Adipose tissue (tissue), 3 donors: ENCODE results near the gene LCAT. TPM values are rescaled to one million over a fixed set of nuclear protein-coding genes. Genes with fewer than 3 reads are reported as not detected.
"Not testable (repeated sequence)": the region's sequence is repeated elsewhere in the genome, so short reads cannot be mapped to it uniquely, and the experiment has no call there.

Experiments
- H3K27ac ChIP-seq: one replicate; pipeline ENCODE4 v1.5.1; 2013; ENCODE audit warnings: low read depth, low read length
- WGBS, 3 donors: extraction: QIAGEN DNeasy Blood & Tissue Kit; methylation state at CpG; one replicate each; pipeline ENCODE4 v1.1.7; 2013; 5-methylcytosine and 5-hydroxymethylcytosine counted together
- polyA plus RNA-seq, 3 donors: library from polyadenylated mRNA; stranded (reverse); fragments of 200-250 nt; gene quantifications; one replicate each; pipeline ENCODE4 v1.2.3, GENCODE V29; 2013
- donor health status: healthy with polysubstance abuse.
- donor health status: Bipolar disorder and iron deficiency.
- donor health status: healthy.

LCAT gene
- polyA plus RNA-seq, 3 donors: 7.5 to 34.0 (median 18.5) TPM

DNA sequence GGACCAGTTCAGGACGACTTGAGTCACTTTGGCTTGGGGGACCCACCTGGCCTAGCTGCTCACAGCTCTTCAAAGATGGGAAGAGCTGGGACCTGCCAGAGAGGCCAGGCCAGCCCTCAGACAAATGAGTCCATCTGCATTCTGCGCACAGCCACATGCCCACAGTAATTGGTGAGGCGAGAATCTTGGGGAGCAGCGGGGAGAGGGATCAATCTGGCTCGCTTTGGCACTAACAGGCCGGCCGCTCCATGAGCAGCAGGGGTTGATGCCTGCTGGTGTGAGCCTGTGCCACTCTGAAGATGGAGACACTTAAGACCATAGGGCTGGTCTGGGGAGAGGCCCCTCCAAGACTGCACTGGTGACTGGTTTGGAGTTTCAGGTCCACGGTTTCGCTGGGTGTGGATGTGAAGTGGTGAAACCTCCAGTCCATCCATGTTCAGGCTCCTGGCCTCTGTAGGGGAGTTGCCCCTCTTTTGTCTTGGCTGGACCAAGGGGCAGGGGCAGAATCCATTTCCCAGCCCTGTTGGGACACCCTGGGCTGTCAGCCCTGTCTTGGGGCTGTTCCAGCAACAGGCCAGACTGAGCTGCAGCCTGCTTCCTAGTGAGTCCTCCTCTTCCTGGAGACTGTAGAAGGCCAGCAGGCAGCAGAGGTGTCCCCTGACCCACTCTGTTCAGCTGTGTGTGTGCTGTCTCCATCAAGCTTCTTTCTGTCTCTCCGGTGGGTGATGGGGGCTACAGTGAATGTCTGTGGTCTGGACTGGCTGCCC lies 19.6 kb downstream of the LCAT start:
- 87 to 93% (median 89%) methylated on average over 10 of the region's 10 CpGs for WGBS, 3 donors
- H3K27ac ChIP-seq: no peak overlapping the region

DNA sequence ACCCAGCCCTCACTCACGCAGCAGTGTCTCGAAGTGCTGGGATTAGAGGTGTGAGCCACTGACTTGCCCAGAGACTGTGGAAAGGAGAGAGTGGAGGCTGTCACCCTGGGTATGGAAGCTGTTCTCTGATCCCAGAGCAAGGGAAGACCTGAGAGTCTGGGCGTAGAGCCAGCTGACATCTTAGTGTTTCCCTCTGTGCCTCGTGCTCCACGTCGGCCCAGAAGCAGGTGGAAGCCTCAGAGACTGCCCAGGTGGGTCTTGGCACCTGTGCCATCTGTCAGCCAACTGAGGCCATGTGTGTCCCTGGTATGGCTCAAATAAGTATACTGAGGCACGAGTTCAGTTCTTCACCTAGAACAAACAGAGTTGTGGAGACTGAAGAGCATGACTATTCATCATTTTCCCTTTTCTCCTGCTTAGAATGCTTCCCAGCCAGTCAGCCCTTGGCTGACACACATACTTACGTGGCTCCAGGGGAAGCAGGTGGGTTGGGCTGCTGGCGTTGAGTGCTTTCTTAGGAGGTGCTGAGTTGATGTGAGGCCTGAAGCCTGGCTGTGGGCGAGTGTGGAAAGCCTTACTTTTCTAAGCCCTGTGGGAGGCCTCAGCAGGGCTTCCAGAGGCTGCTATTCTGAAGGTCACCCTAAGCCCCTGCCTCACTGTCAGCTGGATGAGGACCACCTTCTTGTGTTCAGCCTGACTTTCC lies 20.4 kb downstream of the LCAT start:
- WGBS, 3 donors: 54 to 79% (median 74%) methylated on average over 10 of the region's 10 CpGs
- H3K27ac ChIP-seq: no peak overlapping the region

DNA sequence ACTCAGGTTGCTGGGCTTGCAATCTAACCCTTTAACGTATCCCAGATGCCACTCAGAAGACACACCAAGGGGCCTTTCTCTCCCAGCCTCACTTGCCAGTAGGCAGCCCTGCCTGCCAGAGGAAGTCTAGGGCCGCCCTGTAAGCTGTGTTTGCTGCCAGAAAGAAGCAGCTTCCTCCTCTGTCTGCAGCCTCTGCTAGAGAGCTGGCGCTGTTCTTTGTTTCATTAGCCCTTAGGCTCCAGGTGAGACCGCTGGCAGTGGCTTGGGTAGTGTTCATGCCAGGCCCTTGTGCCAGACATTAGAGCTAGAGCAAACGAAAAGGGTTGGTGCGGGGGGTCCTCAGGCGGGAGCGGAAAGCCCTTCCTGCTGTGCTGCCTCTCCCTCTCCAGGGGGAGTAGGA lies 21.2 kb downstream of the LCAT start:
- 66 to 82% (median 79%) methylated on average over 8 of the region's 8 CpGs for WGBS, 3 donors
- H3K27ac ChIP-seq: no peak overlapping the region

DNA sequence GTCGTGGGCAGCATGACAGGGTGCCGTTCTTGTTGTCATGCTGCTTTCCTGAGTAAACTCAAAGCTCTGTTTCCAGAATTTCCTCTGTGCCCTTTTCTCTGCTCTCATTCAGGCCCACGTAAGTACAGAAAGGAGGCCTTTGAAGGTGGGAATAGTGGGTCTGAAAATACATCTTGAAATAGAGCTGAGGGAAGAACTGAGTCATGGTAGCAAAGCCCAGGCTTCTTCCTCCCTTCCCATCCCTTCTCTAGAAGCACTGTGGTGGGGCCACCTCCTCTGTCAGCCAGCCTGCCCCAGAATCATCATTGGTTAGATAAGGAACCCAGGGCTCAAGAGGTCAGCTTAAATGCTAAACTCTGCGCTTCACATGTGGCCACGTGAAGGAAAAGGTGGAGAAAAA lies 21.7 kb downstream of the LCAT start:
- WGBS, 3 donors: 65 to 81% (median 71%) methylated on average over 5 of the region's 5 CpGs
- H3K27ac ChIP-seq: no peak overlapping the region

DNA sequence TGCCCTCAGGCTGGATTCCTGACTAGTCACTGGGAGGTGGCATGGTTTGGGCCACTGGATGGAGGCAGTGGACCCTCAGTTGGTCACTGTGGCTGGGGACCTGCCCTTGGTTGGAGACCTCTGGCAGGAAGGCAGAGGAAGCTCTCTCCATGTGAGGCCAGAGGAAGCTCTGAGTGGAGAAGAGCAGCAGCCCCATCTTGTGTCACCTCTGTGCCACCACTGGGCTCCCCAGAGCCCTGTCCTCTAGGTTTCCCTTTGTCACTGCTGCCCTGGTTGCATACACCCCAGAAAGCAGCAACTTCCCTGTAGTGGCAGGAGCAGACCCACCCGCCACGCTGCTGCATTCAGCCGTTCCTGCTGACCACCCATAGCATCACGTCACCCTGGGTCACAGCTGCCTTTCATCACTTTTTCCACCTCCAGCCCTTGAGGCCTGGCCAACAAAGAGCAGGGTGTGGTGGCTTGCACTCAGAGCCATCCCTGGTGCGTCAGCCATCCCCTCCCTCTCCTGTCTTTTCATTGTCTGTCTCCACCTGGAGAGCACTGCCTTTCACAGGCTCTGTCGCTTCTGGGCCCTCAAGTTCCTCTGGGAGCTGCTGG lies 24.2 kb downstream of the LCAT start:
- no peak overlapping the region for H3K27ac ChIP-seq

DNA sequence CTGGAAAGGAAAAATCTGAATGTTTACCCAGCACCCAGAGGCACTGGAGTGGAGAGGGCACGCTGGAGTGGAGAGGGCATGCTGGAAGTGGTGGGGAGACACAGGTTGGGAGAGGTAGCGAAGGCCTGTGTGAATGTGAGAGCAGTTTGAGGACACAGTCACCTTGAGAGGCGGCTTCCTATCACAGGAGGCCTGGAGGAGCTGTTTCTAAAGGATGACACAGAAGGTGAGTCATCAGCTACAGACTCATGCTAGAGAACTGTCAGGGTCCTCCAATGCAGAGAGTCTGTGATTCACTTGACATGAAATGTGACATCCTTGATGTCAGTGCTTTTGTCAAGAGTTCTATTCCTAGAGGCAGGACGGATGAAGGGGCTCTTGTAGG lies 26.1 kb downstream of the LCAT start:
- H3K27ac ChIP-seq: no peak overlapping the region
- 81 to 91% (median 86%) methylated on average over 4 of the region's 4 CpGs for WGBS, 3 donors

More for the DNA sequence above, 24.2 kb downstream of the LCAT start:
- WGBS, 3 donors: 70 to 87% (median 73%) methylated on average over 6 of the region's 6 CpGs

DNA sequence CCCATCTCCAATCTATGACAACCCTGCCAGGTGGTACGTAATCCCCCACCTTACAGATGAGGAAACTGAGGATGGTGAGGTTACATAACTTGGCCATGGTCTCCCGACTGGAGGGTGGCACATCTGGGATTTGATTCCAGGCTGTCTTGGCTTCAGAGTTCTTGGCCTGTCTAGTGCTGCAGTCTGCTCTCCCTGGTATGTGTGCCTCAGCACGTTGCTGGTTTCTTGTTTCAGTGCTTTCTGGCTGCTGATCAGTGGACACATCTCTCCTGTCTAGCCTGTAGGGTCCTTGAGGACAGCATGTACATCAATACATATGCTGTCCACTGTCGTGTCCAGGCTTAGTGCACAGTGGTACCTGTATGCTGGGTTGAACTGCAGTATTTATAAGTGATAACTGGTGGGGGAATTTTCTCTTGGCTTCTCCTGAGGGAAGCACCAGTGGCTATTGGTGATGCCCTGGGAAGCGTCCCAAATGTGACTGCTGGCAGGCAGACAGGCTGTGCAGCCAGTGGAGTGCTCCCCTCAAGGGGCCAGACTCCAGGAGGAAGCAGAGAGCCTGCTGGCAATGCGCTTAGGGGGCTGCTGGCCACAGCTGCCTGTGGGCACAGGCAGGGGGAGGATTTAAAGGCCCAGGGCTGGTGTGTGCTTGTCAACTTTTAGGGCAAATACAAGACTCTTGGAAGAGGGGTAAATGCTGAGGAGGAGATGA lies 26.6 kb downstream of the LCAT start:
- no peak overlapping the region for H3K27ac ChIP-seq
- WGBS, 3 donors: 49 to 65% (median 55%) methylated on average over 6 of the region's 6 CpGs

DNA sequence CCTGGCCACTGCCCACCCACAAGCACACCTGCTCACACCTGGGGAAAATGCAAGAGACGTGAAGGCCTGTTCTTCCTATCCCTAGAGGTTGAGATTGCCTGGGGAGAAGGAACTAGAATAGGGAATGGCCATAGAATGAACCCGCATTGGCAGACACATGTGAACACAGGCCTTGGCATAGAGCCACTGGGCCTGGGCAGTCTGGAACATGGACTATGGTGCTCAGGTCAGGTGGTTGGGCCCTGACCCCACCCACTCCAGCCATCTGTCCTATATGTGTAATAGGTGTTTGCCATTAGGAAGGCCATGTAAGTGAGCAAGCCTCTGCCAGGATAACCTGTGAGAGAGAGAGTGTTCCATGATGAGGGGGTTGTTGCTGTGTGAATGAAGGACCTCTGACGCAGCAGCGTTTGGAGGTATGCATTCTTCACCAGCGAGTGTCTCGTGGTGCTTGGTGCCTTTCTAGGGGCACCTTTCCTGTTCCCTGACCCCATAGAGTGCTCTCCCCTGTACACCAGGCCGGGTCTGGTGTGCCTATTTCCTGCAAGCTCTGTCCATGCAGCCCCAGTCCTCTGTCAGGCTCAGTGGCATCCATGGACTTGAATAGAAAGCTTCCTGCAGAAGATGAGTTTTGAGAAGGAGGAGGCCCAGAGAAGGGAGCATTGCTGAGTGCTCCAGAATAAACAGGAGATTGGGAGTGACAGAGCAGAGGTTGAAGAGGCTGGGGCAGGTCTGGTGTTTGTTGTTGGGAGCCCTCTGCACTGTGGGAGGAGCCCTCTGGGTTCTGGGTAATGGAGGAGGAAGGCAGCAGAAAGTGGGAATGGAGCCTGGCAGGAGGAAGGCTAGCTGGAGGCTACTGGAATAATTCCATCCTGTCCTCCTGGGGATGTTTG lies 27.8 kb downstream of the LCAT start:
- H3K27ac ChIP-seq: no peak overlapping the region
- WGBS, 3 donors: 71 to 84% (median 82%) methylated on average over 7 of the region's 7 CpGs

DNA sequence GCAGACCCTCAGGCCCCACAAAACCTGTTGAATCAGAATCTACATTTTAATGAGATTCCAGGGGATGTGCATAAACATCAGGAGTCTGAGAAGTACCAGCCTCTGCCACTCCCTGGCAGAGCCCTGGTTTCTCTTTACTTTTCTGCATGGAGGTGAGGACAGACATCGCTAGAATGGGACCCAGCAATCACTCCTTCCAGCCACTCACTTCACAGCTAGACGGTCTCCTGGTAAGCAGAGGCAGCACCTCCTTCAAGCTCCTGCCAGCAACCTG lies 28.5 kb downstream of the LCAT start:
- 77 to 90% (median 81%) methylated on average over 2 of the region's 2 CpGs for WGBS, 3 donors

DNA sequence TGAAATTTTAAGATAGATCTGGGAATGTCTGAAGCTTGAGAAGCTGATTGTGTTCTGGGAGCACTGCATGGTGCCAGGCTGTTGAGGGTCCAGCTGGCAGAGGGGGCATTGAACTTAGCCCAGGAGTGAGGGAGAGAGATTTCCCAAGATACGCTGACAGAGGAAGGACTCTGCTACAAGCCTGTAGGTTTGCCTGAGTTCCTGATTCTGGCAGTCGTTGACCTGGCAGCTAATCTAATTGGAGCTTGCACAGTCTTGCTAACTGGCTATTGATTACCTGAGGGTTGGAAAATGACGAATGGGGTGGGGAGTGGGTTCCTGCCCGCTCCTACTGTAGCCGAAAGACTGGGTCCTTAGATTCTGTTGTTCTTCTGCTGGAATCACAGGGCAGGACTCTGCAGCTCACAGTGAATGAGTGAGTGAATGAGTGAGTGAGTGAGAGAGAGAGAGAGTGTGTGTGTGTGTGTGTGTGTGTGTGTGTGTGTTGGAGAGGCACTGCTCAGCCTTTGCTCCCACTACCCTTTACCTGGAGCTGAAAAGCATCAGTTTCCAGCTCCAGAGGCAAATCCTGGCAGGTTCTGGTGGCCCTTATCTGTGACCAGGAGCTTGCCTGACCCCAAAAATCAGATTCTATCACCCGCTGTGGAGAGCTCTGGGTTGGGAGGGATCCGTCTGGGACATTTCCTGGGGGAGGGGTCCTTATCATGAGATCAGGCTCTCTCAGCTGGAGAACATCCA lies 29.0 kb downstream of the LCAT start:
- WGBS, 3 donors: 72 to 77% (median 76%) methylated on average over 7 of the region's 7 CpGs
- no peak overlapping the region for H3K27ac ChIP-seq

More for the DNA sequence above, 28.5 kb downstream of the LCAT start:
- H3K27ac ChIP-seq: not testable (repeated sequence)

DNA sequence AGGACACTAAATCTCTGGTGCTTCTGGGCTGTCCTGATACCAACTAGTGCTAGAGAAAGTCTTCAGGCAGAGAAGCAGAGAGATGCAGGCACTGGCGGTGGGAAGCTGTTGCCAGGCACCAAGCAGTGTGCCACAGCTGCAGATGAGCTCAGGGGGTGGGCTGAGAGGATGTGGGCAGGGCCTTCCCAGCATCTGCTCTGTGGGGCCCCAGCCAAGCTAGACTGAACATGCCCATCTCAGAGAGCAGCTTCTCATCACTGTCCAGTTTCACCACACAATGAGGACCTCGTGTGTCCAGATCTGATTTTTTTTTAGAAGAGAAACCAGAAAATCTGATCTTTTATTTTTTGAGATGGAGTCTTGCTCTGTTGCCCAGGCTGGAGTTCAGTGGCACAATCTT lies 33.8 kb downstream of the LCAT start:
- WGBS, 3 donors: 61 to 83% (median 64%) methylated on average over 2 of the region's 2 CpGs

DNA sequence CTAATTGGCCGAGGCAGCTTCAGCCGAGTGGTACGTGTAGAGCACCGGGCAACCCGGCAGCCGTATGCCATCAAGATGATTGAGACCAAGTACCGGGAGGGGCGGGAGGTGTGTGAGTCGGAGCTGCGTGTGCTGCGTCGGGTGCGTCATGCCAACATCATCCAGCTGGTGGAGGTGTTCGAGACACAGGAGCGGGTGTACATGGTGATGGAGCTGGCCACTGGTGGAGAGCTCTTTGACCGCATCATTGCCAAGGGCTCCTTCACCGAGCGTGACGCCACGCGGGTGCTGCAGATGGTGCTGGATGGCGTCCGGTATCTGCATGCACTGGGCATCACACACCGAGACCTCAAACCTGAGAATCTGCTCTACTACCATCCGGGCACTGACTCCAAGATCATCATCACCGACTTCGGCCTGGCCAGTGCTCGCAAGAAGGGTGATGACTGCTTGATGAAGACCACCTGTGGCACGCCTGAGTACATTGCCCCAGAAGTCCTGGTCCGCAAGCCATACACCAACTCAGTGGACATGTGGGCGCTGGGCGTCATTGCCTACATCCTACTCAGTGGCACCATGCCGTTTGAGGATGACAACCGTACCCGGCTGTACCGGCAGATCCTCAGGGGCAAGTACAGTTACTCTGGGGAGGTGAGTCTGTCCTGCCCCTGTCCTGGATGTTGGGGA lies 34.7 kb downstream of the LCAT start:
- no peak overlapping the region for H3K27ac ChIP-seq
- 95 to 96% (median 95%) methylated on average over 36 of the region's 36 CpGs for WGBS, 3 donors

More for the DNA sequence above, 33.8 kb downstream of the LCAT start:
- no peak overlapping the region for H3K27ac ChIP-seq

DNA sequence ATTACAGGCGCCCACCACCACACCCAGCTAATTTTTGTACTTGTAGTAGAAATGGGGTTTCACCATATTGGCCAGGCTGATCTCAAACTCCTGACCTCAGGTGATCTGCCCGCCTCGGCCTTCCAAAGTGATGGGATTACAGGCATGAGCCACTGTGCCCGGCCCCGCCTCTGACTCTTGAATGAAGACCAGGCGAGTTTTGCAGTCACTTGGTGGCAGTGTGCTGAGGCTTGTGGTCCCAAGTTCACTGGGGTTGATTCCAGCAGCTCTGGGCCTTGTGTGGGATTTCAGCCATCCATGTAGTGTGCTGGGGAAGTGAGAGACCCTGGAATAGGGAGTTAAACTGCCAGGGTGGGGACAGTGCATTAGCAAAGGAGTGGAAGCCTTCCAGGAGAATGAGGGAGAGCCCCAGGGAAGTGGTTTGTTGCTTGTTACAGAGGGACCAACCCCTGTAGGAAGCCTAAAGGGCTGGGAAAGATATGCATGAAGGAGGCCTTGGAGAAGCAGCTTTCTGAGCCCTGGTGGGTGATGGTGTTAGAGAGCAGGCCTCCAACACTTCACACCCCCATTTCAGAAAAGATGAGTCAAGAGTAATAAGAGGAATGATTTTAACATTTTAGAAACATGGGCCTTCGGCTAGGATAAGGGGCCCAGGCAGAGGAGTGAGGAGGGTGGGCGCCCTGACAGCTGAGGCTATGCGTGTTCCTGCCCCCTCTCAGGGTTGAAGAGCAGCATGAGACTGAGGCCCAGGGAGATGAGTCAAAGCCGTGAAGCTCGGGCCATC lies 36.3 kb downstream of the LCAT start:
- 86 to 93% (median 90%) methylated on average over 11 of the region's 11 CpGs for WGBS, 3 donors
- H3K27ac ChIP-seq: no peak overlapping the region

DNA sequence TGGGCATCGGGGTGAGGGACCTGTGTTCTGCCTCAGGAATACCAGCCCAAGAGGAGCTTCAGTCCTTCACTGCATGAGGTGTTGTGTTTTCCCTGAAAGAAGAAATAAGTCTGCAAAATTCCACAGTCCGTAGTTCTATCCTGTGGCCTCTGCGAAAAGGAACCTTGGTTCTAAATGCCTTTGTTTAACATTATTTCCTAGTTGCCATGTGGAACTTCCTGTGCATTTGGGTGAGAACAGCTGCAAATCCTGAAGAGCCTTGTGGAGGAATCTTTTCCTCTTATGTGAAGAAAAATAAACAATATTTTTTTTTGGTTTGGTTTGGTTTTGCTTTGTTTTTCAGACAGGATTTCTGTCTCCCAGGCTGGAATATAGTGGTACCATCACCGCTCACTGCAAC lies 41.1 kb downstream of the LCAT start:
- WGBS, 3 donors: 69 to 83% (median 82%) methylated on average over 4 of the region's 4 CpGs
- no peak overlapping the region for H3K27ac ChIP-seq

DNA sequence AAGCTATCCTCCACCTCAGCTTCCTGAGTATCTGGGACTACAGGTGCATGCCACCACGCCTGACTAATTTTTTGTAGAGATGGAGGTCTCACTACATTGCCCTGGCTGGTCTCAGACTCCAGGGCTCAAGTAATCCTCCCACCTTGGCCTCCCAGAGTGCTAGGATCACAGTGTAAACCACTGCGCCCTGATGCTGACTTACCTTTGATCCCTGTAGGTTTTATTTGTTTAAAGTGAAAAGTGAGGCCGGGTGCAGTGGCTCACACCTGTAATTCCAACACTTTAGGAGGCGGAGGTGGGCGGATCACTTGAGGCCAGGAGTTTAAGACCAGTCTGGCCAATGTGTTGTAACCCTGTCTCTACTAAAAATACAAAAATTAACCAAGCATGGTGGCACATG lies 42.2 kb downstream of the LCAT start:
- WGBS, 3 donors: 83 to 95% (median 95%) methylated on average over 5 of the region's 5 CpGs
- no peak overlapping the region for H3K27ac ChIP-seq

DNA sequence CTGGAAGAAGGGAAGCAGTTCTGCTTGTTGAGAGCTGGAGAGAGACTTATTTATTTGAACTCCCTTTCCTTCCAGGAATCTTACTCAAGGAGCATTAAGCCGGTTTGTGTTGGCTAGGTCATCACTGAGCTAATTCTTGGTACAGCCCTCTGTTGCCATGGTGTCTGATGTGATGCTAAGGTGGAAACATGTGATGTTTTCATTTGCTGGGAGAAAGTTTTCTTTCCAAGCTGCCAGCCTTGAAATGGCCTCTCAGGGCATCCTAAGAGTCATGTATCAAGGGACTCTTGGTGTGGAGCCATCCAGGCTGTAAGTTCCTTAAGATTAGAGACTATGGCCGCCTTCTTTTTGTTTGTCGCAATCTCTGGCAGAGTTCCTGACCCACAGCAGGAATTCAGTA lies 46.7 kb downstream of the LCAT start:
- WGBS, 3 donors: 62 to 71% (median 64%) methylated on average over 3 of the region's 3 CpGs
- no peak overlapping the region for H3K27ac ChIP-seq
